ENCODE data around the gene TP53RK. TPM values are rescaled to one million over a fixed set of nuclear protein-coding genes. Genes with fewer than 3 reads are reported as not detected.

TP53RK gene
- total RNA-seq, 1 donor, result 21.0 TPM

DNA sequence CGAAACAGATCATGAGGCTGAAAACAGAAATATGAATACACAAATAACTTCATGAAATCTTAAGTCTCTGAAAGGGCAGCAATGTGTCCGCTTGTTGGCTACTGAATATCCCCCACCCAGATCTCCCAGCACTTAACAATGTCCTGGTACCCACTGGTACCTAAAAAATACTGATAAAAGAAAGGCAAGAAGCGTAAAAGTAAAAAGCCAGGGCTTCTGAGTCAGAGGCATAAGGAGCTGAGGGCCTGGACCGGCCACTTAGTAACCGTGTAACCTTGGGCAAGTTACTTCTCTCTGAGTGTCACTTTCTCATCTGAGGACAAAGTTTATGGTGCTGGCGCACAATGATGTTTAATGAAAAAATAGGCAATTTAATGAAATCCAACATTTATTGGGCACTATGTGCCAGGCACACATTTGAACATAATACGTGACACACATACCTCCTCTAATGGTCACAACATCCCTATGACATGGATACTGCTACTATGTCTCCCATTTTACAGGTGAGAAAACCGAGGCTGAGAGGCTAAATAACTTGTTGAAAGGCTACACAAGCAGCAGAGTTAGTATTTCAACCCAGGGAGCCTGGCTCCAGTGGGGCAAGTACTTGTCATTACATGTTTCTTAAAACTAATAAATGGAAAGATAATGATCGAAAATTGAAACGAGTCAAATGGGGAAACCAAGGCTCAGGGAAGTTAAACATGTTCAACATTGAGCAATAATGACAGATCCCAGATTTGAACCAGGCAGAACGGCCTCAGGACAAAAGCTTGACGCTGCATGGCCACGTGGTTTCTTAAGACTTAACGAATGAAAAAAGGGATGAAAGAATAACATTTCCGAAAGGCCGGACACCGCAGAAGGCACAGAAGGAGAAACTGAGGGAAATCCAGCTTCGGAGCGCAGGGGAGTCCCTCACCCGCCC lies 828 bp downstream of the TP53RK start:
- H3K4me3 ChIP-seq (ENCODE audit: insufficient read depth, low read length), result peak overlapping the region; percentile 89
- TF ChIP-seq, protein P1, sequence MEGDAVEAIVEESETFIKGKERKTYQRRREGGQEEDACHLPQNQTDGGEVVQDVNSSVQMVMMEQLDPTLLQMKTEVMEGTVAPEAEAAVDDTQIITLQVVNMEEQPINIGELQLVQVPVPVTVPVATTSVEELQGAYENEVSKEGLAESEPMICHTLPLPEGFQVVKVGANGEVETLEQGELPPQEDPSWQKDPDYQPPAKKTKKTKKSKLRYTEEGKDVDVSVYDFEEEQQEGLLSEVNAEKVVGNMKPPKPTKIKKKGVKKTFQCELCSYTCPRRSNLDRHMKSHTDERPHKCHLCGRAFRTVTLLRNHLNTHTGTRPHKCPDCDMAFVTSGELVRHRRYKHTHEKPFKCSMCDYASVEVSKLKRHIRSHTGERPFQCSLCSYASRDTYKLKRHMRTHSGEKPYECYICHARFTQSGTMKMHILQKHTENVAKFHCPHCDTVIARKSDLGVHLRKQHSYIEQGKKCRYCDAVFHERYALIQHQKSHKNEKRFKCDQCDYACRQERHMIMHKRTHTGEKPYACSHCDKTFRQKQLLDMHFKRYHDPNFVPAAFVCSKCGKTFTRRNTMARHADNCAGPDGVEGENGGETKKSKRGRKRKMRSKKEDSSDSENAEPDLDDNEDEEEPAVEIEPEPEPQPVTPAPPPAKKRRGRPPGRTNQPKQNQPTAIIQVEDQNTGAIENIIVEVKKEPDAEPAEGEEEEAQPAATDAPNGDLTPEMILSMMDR (IDR thresholded peaks at IDR 0.05; ENCODE audit: extremely low read depth, low read depth, low read length), result no peak
- H2AFZ ChIP-seq (ENCODE audit: low read length), result peak overlapping the region; percentile 87
- peaks cover 20% of the 10 kb centered on the region for H4K20me1 ChIP-seq (ENCODE audit: insufficient read depth, low read length)
- peaks cover 16% of the 10 kb centered on the region for H3K36me3 ChIP-seq (ENCODE audit: insufficient read depth, low read length)
- H3K4me2 ChIP-seq (ENCODE audit: insufficient read depth, low read length), result peak overlapping the region; percentile 97
- DNase-seq (ENCODE audit: insufficient read length, low spot score, missing footprints), result peak; percentile 51
- H3K9me3 ChIP-seq (ENCODE audit: low read depth, low read length), result no peaks in the 10 kb centered on the region
- H3K4me1 ChIP-seq (ENCODE audit: insufficient read depth, low read length), result peaks cover 21% of the 10 kb centered on the region
- H3K27ac ChIP-seq (ENCODE audit: low read depth, low read length), result peak overlapping the region; percentile 80
- no peaks in the 10 kb centered on the region for H3K27me3 ChIP-seq (ENCODE audit: insufficient read depth, low read length)
- H3K79me2 ChIP-seq (ENCODE audit: insufficient read depth, low read length), result peaks cover 51% of the 10 kb centered on the region

GRCh38 chr20:46683939-46684750 lies 5.1 kb downstream of the TP53RK start:
- Histone ChIP-seq H4K20me1 (ENCODE audit: insufficient read depth, low read length) (peaks cover 42% of the 10 kb centered on the region), H3K36me3 (ENCODE audit: insufficient read depth, low read length) (peaks cover 22% of the 10 kb centered on the region), H3K79me2 (ENCODE audit: insufficient read depth, low read length) (peaks cover 56% of the 10 kb centered on the region), H3K27ac (ENCODE audit: low read depth, low read length) (peak overlapping the region; percentile 82), H2AFZ (ENCODE audit: low read length) (peak overlapping the region; percentile 78), H3K4me2 (ENCODE audit: insufficient read depth, low read length) (peak overlapping the region; percentile 88), H3K4me1 (ENCODE audit: insufficient read depth, low read length) (peaks cover 15% of the 10 kb centered on the region), H3K9me3 (ENCODE audit: low read depth, low read length) (no peaks in the 10 kb centered on the region), H3K4me3 (ENCODE audit: insufficient read depth, low read length) (peak overlapping the region; percentile 71), H3K27me3 (ENCODE audit: insufficient read depth, low read length) (no peaks in the 10 kb centered on the region)
- DNase-seq (ENCODE audit: insufficient read length, low spot score, missing footprints), result peak; percentile 82
- TF ChIP-seq, protein P1 (IDR thresholded peaks at IDR 0.05; ENCODE audit: extremely low read depth, low read depth, low read length), result no peak

- H3K79me2 ChIP-seq (ENCODE audit: insufficient read depth, low read length), result peaks cover 54% of the 10 kb centered on the region
- H3K4me2 ChIP-seq (ENCODE audit: insufficient read depth, low read length), result peak overlapping the region; percentile 88
- H3K4me3 ChIP-seq (ENCODE audit: insufficient read depth, low read length), result peak overlapping the region; percentile 71
- peaks cover 15% of the 10 kb centered on the region for H3K4me1 ChIP-seq (ENCODE audit: insufficient read depth, low read length)
- peak overlapping the region; percentile 78 for H2AFZ ChIP-seq (ENCODE audit: low read length)
- peaks cover 42% of the 10 kb centered on the region for H4K20me1 ChIP-seq (ENCODE audit: insufficient read depth, low read length)
- TF ChIP-seq, protein P1 (IDR thresholded peaks at IDR 0.05; ENCODE audit: extremely low read depth, low read depth, low read length), result no peak
- no peak for DNase-seq (ENCODE audit: insufficient read length, low spot score, missing footprints)
- H3K9me3 ChIP-seq (ENCODE audit: low read depth, low read length), result no peaks in the 10 kb centered on the region
- H3K27ac ChIP-seq (ENCODE audit: low read depth, low read length), result peak overlapping the region; percentile 82
- no peaks in the 10 kb centered on the region for H3K27me3 ChIP-seq (ENCODE audit: insufficient read depth, low read length)
- peaks cover 22% of the 10 kb centered on the region for H3K36me3 ChIP-seq (ENCODE audit: insufficient read depth, low read length)
Measured at GRCh38 chr20:46683668-46683938, 5.6 kb downstream of the TP53RK start.
